ENCODE measurements around the gene MAFF.
A peak's percentile ranks its signal among the peaks of the same experiment; 100 is the strongest.

Gene MAFF

DNA sequence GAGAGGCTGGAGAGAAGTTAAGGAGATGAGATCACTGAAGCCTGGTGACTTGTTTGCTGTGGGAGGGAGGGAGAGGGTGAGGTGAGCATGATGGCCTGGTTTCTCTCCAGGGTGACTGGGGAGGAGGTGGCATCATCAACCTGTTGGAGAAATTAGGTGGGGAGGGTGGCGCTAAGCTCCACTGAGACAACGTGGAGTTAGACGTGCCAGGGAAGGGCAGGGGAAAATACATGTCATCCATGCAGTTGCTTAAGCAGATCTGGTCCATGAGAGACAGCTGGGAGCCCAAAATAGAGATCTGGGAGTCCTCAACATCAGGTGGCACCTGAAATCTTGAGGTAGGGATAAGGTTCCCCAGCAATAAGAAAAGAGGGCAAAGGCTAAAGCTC, 9.3 kb upstream of the MAFF start:
- Histone ChIP-seq H3K4me1 (ENCODE audit: control insufficient read depth, insufficient read depth, low read length) (no peaks in the 10 kb centered on the region), H3K27ac (ENCODE audit: low read depth, low read length) (no peak overlapping the region), H3K36me3 (ENCODE audit: control insufficient read depth, insufficient read depth, low read length) (no peaks in the 10 kb centered on the region), H3K4me3 (ENCODE audit: low read depth, low read length) (no peak overlapping the region), H3K9ac (ENCODE audit: low read length) (no peak overlapping the region), H3K27me3 (ENCODE audit: control insufficient read depth, insufficient read depth, low read length) (peaks cover 7% of the 10 kb centered on the region), H3K9me3 (ENCODE audit: control insufficient read depth, insufficient read depth, low read depth, low read length) (no peaks in the 10 kb centered on the region)

DNA sequence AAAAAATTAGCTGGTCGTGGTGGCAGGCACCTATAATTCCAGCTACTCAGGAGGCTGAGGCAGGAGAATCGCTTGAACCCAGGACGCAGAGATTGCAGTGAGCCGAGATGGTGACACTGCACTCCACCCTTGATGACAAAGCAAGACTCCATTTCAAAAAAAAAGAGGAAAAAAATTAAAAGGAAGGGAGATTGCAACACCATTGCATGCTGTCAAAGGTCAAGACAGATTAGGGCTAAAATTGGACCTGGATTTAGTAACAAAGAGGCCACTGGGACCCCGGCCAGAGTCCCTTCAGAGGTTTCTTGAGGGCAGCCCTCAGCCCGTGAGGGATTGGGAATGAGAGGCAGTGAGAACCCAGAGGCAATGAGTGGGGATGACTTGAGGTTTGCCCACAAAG, 8.2 kb upstream of the MAFF start:
- Histone ChIP-seq H3K4me3 (ENCODE audit: low read depth, low read length) (no peak overlapping the region), H3K27ac (ENCODE audit: low read depth, low read length) (no peak overlapping the region), H3K27me3 (ENCODE audit: control insufficient read depth, insufficient read depth, low read length) (peaks cover 7% of the 10 kb centered on the region)

GRCh38 chr22:38196791-38197419, 4.9 kb upstream of the MAFF start:
- H3K4me1 ChIP-seq (ENCODE audit: control insufficient read depth, insufficient read depth, low read length) = peaks cover 5% of the 10 kb centered on the region; the same call in 1 of the 2 replicates
- no peak overlapping the region for H3K4me3 ChIP-seq (ENCODE audit: low read depth, low read length)
- H3K9ac ChIP-seq (ENCODE audit: low read length) = no peak overlapping the region
- H3K27me3 ChIP-seq (ENCODE audit: control insufficient read depth, insufficient read depth, low read length) = peaks cover 6% of the 10 kb centered on the region
- H3K36me3 ChIP-seq (ENCODE audit: control insufficient read depth, insufficient read depth, low read length) = no peaks in the 10 kb centered on the region
- H3K27ac ChIP-seq (ENCODE audit: low read depth, low read length) = no peak overlapping the region
- no peaks in the 10 kb centered on the region for H3K9me3 ChIP-seq (ENCODE audit: control insufficient read depth, insufficient read depth, low read depth, low read length)

More for the DNA sequence above, 8.2 kb upstream of the MAFF start:
- Histone ChIP-seq H3K36me3 (ENCODE audit: control insufficient read depth, insufficient read depth, low read length) (no peaks in the 10 kb centered on the region), H3K4me1 (ENCODE audit: control insufficient read depth, insufficient read depth, low read length) (no peaks in the 10 kb centered on the region), H3K9ac (ENCODE audit: low read length) (no peak overlapping the region), H3K9me3 (ENCODE audit: control insufficient read depth, insufficient read depth, low read depth, low read length) (no peaks in the 10 kb centered on the region)

DNA sequence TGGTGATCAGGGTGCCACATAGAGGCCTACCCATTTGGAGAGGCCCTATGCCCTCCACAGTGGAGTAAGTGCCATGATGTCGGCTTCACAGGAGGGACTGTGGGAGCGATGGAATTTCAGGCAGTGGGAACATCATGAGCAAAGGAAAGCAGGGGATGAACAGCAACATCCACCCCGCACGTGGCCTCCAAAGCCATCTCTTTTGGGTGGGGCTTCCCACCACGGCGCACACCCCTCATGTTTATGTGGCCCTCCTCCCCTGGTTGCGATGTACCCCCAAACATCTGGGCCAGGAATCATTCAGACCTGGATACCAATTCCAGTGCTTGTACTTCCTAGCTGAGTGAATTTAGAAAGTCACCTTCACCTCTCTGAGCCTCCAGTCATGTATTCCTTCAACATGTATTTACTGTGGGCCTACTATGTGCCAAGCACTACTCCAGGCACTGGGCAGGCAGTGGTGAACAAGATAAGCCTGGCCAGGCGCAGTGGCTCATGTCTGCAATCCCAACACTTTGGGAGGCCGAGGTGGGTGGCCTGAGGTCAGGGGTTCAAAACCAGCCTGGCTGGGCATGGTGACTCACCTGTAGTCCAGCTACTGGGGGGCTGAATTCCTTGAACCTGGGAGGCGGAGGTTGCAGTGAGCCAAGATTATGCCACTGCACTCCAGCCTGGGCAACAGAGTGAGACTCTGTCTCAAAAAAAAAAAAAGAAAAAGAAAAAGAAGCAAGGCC, 1.8 kb upstream of the MAFF start:
- H3K36me3 ChIP-seq (ENCODE audit: control insufficient read depth, insufficient read depth, low read length) = no peaks in the 10 kb centered on the region
- no peak overlapping the region for H3K4me3 ChIP-seq (ENCODE audit: low read depth, low read length)
- no peaks in the 10 kb centered on the region for H3K9me3 ChIP-seq (ENCODE audit: control insufficient read depth, insufficient read depth, low read depth, low read length)
- no peak overlapping the region for H3K9ac ChIP-seq (ENCODE audit: low read length)
- peaks cover 5% of the 10 kb centered on the region; the same call in 1 of the 2 replicates for H3K4me1 ChIP-seq (ENCODE audit: control insufficient read depth, insufficient read depth, low read length)
- peaks cover 4% of the 10 kb centered on the region; the same call in 1 of the 2 replicates for H3K27me3 ChIP-seq (ENCODE audit: control insufficient read depth, insufficient read depth, low read length)
- no peak overlapping the region for H3K27ac ChIP-seq (ENCODE audit: low read depth, low read length)

DNA sequence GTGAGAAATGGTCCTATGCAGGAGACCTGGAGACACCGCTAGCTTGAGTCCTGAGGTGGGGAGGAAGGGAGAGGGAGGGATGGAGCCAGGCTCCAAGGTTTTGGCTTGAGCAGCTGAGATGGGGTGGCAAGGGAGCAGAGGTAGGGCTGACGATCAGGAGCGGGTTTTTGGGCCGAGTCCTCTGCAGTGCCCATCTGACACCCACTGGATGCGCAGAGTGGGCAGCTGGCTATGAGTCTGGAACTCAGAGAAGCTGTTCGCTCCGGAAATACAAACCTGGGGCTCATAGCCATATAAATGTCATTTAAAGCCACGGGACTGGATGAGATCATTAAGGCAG, 453 bp upstream of the MAFF start:
- H3K27ac ChIP-seq (ENCODE audit: low read depth, low read length) = no peak overlapping the region
- H3K36me3 ChIP-seq (ENCODE audit: control insufficient read depth, insufficient read depth, low read length) = no peaks in the 10 kb centered on the region
- H3K4me1 ChIP-seq (ENCODE audit: control insufficient read depth, insufficient read depth, low read length) = peaks cover 5% of the 10 kb centered on the region; the same call in 1 of the 2 replicates
- H3K27me3 ChIP-seq (ENCODE audit: control insufficient read depth, insufficient read depth, low read length) = peaks cover 4% of the 10 kb centered on the region; the same call in 1 of the 2 replicates
- H3K9ac ChIP-seq (ENCODE audit: low read length) = peak overlapping the region; percentile 54
- H3K9me3 ChIP-seq (ENCODE audit: control insufficient read depth, insufficient read depth, low read depth, low read length) = no peaks in the 10 kb centered on the region
- peak overlapping the region; percentile 95 for H3K4me3 ChIP-seq (ENCODE audit: low read depth, low read length)

DNA sequence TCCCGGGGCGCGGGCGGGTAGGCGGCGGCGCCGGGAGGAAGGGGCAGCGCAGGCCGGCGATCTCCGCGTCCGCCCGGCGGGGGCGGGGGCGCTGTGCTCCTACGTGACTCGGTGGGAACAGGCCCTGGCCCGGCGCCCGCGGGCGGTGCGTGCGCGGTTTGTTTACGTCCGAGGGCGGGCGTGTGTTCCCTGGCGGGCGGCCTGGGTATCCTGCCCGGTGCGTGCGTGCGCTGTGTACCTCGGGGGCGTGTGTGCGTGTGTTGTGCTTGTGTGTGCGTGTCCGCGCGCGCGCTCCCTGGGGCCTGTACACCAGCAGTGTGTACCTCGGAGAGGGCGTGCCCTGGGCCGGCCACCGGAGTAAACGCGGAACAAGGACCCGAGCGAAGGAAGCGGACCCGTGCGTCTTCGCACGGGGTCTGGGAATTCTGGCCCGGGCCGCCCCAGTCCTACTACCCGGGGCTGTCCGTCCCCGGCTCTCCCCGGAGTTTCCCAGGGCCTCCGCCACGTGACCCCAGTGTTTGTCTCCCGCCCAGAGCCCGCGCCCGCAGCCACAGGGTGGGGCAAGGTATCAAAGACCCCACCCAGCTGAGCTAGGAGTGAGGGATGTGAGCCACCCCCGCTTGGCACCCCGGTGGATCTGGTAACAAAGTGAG, 769 bp downstream of the MAFF start:
- Histone ChIP-seq H3K36me3 (ENCODE audit: control insufficient read depth, insufficient read depth, low read length) (no peaks in the 10 kb centered on the region), H3K27me3 (ENCODE audit: control insufficient read depth, insufficient read depth, low read length) (peaks cover 4% of the 10 kb centered on the region; the same call in 1 of the 2 replicates), H3K4me3 (ENCODE audit: low read depth, low read length) (peak overlapping the region; percentile 95), H3K27ac (ENCODE audit: low read depth, low read length) (peak overlapping the region; percentile 89; the same call in 1 of the 2 replicates), H3K9me3 (ENCODE audit: control insufficient read depth, insufficient read depth, low read depth, low read length) (no peaks in the 10 kb centered on the region), H3K4me1 (ENCODE audit: control insufficient read depth, insufficient read depth, low read length) (peaks cover 5% of the 10 kb centered on the region; the same call in 1 of the 2 replicates), H3K9ac (ENCODE audit: low read length) (peak overlapping the region; percentile 93)

DNA sequence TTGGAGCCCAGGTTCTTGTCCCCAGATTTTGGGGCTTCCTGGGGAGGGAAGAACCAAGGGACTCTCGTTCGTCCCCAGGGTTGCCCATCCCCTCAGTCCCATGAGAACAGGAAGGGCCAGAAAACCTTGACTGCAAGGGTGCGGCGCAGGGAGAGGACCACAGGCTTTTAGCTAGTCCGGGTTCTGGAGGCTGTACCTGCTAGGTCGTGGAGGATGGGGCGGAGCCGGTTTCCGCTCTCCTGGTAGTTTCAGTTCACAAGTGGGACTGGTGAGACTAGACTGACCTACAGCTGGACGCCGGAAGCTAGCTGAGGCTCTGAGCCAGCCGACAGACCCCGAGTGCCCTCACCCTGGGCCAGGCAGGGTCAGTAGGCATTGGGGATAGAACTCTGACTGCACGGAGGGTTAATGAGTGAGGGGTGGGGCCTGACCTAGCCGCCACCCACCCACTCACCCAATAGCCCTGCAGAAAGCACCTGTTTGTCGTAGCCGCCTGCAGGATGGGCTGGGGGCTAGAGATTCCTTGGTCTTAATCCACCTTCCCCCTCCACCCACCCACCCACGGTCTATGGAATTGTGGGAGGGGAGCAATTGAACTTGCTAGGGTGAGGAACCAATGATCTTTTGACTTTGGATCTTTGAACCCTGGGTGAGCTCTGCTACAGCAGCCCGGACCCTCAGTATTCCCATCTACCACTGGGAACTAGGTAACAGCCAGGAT, 1.5 kb downstream of the MAFF start:
- H3K4me1 ChIP-seq (ENCODE audit: control insufficient read depth, insufficient read depth, low read length) = peaks cover 5% of the 10 kb centered on the region; the same call in 1 of the 2 replicates
- peaks cover 4% of the 10 kb centered on the region; the same call in 1 of the 2 replicates for H3K27me3 ChIP-seq (ENCODE audit: control insufficient read depth, insufficient read depth, low read length)
- H3K36me3 ChIP-seq (ENCODE audit: control insufficient read depth, insufficient read depth, low read length) = no peaks in the 10 kb centered on the region
- peak overlapping the region; percentile 95 for H3K4me3 ChIP-seq (ENCODE audit: low read depth, low read length)
- H3K9ac ChIP-seq (ENCODE audit: low read length) = peak overlapping the region; percentile 93
- no peak overlapping the region for H3K27ac ChIP-seq (ENCODE audit: low read depth, low read length)
- no peaks in the 10 kb centered on the region for H3K9me3 ChIP-seq (ENCODE audit: control insufficient read depth, insufficient read depth, low read depth, low read length)

- Histone ChIP-seq H3K36me3 (ENCODE audit: control insufficient read depth, insufficient read depth, low read length) (no peaks in the 10 kb centered on the region), H3K9me3 (ENCODE audit: control insufficient read depth, insufficient read depth, low read depth, low read length) (no peaks in the 10 kb centered on the region), H3K4me1 (ENCODE audit: control insufficient read depth, insufficient read depth, low read length) (peaks cover 5% of the 10 kb centered on the region; the same call in 1 of the 2 replicates), H3K27me3 (ENCODE audit: control insufficient read depth, insufficient read depth, low read length) (peaks cover 4% of the 10 kb centered on the region; the same call in 1 of the 2 replicates), H3K9ac (ENCODE audit: low read length) (no peak overlapping the region), H3K4me3 (ENCODE audit: low read depth, low read length) (peak overlapping the region; percentile 95; the same call in 1 of the 2 replicates), H3K27ac (ENCODE audit: low read depth, low read length) (no peak overlapping the region)
Measured at GRCh38 chr22:38203855-38204514, 2.2 kb downstream of the MAFF start.

- Histone ChIP-seq H3K4me3 (ENCODE audit: low read depth, low read length) (no peak overlapping the region), H3K9ac (ENCODE audit: low read length) (no peak overlapping the region), H3K4me1 (ENCODE audit: control insufficient read depth, insufficient read depth, low read length) (peaks cover 5% of the 10 kb centered on the region; the same call in 1 of the 2 replicates), H3K27me3 (ENCODE audit: control insufficient read depth, insufficient read depth, low read length) (peaks cover 4% of the 10 kb centered on the region; the same call in 1 of the 2 replicates), H3K27ac (ENCODE audit: low read depth, low read length) (no peak overlapping the region), H3K36me3 (ENCODE audit: control insufficient read depth, insufficient read depth, low read length) (no peaks in the 10 kb centered on the region), H3K9me3 (ENCODE audit: control insufficient read depth, insufficient read depth, low read depth, low read length) (no peaks in the 10 kb centered on the region)
Measured at GRCh38 chr22:38204784-38205183, 3.0 kb downstream of the MAFF start.
